ENCODE data around the gene GNAT1. TPM values are rescaled to one million over a fixed set of nuclear protein-coding genes. Genes with fewer than 3 reads are reported as not detected.

The GNAT1 gene
- total and polyA plus RNA-seq, 2 of the 13 experiments (the other 11 are each of a cell fraction or from before 2014, with no cell fraction given), result 0.15 TPM; not detected in 1

DNA sequence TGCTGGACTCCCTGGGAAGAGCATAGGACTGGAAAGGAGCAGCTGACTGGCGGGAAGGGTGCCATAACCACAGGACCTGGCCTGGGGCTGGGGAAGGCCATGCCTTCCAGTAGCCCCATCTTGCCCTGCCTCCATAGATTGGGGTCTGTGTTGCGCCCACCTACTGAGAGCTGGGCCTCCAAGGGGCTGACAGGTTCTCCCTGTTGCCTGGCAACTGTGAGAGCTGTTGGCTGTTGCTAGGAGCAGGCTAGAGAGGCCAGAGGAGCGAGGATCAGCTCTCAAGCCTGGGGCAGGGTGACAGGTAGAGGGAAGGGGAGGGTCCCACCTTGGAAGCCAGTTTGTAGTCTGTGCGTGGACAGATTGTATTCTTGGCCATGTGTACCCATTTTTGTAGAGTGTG, 41.8 kb downstream of the GNAT1 start:
- CTCF ChIA-PET (ENCODE audit: low intra/inter-chr PET ratio, low total read pairs), result no interaction called here
- TF ChIP-seq JDP2 (CRISPR knock-in tag; IDR thresholded peaks at IDR 0.05; ENCODE audit: borderline replicate concordance) (no peak), IKZF5 (CRISPR knock-in tag; IDR thresholded peaks at IDR 0.05) (peak; percentile 51; the same call in 1 of the 2 replicates), RFX1 (IDR thresholded peaks at IDR 0.05) (peak; percentile 73; the same call in 1 of the 2 replicates), KLF16 (CRISPR knock-in tag; IDR thresholded peaks at IDR 0.05) (no peak), RFX3 (CRISPR knock-in tag; IDR thresholded peaks at IDR 0.05) (peak; percentile 56), RFX5 (IDR thresholded peaks at IDR 0.05; ENCODE audit: low read depth, low read length) (0 out of 2 replicates have a peak, but pooled peaks have one; percentile 17), POLR2A (IDR thresholded peaks at IDR 0.05; ENCODE audit: insufficient read depth in 1 of 2, low read depth in 2 of 2, low read length in 2 of 2) (no peak)
- TF ChIP-seq, protein P1, sequence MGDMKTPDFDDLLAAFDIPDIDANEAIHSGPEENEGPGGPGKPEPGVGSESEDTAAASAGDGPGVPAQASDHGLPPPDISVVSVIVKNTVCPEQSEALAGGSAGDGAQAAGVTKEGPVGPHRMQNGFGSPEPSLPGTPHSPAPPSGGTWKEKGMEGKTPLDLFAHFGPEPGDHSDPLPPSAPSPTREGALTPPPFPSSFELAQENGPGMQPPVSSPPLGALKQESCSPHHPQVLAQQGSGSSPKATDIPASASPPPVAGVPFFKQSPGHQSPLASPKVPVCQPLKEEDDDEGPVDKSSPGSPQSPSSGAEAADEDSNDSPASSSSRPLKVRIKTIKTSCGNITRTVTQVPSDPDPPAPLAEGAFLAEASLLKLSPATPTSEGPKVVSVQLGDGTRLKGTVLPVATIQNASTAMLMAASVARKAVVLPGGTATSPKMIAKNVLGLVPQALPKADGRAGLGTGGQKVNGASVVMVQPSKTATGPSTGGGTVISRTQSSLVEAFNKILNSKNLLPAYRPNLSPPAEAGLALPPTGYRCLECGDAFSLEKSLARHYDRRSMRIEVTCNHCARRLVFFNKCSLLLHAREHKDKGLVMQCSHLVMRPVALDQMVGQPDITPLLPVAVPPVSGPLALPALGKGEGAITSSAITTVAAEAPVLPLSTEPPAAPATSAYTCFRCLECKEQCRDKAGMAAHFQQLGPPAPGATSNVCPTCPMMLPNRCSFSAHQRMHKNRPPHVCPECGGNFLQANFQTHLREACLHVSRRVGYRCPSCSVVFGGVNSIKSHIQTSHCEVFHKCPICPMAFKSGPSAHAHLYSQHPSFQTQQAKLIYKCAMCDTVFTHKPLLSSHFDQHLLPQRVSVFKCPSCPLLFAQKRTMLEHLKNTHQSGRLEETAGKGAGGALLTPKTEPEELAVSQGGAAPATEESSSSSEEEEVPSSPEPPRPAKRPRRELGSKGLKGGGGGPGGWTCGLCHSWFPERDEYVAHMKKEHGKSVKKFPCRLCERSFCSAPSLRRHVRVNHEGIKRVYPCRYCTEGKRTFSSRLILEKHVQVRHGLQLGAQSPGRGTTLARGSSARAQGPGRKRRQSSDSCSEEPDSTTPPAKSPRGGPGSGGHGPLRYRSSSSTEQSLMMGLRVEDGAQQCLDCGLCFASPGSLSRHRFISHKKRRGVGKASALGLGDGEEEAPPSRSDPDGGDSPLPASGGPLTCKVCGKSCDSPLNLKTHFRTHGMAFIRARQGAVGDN (CRISPR knock-in tag; IDR thresholded peaks at IDR 0.05), result peak; percentile 10; the same call in 1 of the 2 replicates
- TF ChIP-seq, protein P2, sequence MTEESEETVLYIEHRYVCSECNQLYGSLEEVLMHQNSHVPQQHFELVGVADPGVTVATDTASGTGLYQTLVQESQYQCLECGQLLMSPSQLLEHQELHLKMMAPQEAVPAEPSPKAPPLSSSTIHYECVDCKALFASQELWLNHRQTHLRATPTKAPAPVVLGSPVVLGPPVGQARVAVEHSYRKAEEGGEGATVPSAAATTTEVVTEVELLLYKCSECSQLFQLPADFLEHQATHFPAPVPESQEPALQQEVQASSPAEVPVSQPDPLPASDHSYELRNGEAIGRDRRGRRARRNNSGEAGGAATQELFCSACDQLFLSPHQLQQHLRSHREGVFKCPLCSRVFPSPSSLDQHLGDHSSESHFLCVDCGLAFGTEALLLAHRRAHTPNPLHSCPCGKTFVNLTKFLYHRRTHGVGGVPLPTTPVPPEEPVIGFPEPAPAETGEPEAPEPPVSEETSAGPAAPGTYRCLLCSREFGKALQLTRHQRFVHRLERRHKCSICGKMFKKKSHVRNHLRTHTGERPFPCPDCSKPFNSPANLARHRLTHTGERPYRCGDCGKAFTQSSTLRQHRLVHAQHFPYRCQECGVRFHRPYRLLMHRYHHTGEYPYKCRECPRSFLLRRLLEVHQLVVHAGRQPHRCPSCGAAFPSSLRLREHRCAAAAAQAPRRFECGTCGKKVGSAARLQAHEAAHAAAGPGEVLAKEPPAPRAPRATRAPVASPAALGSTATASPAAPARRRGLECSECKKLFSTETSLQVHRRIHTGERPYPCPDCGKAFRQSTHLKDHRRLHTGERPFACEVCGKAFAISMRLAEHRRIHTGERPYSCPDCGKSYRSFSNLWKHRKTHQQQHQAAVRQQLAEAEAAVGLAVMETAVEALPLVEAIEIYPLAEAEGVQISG (CRISPR knock-in tag; IDR thresholded peaks at IDR 0.05), result peak; percentile 86
- Histone ChIP-seq H3K27me3 (ENCODE audit: control insufficient read depth in 1 of 2, insufficient read depth in 2 of 2, low read length in 2 of 2) (no peaks in the 10 kb centered on the region; a peak in 1 of 5 replicates), H3K27ac (ENCODE audit: extremely low read length, insufficient read depth, low read length) (no peak overlapping the region), H3K79me2 (ENCODE audit: insufficient read depth, low read length) (peaks cover 20% of the 10 kb centered on the region), H2AFZ (ENCODE audit: low read length) (no peak overlapping the region), H3K9ac (ENCODE audit: insufficient read depth, low read depth, low read length) (no peak overlapping the region), H4K20me1 (ENCODE audit: insufficient read depth, low read length) (no peaks in the 10 kb centered on the region), H3K36me3 (replicated peaks in 1 of 2; ENCODE audit: control insufficient read depth in 1 of 2, insufficient read depth in 2 of 2, low read length in 2 of 2) (no peaks in the 10 kb centered on the region; a peak in 1 of 5 replicates), H3K9me3 (ENCODE audit: low read length) (no peaks in the 10 kb centered on the region), H3K4me1 (ENCODE audit: insufficient read depth, low read length) (peaks cover 75% of the 10 kb centered on the region), H3K4me3 (replicated peaks in 1 of 3; ENCODE audit: insufficient read depth in 1 of 3, low read depth in 2 of 3, low read length in 3 of 3) (no peak overlapping the region), H3K4me2 (ENCODE audit: low read depth, low read length) (no peak overlapping the region)
- WGBS (ENCODE audit: low lambda C conversion rate), result 30% methylated on average over 2 of the region's 4 CpGs
- in situ Hi-C loops (cut with HindIII; ENCODE audit: extremely low pct_ligation_motif_present, low pct_unique_long_range_greater_than_20kb), result no loop called here
- ATAC-seq (0 out of 3 replicates have a peak, but pooled peaks have one; percentile 0), DNase-seq (ENCODE audit: low spot score) (no peak), FAIRE-seq (no peak)
- no TSS peak for BruUV-seq (replicated peaks)
- POLR2A ChIA-PET, result interaction anchor here (0.9 to 1.7 kb wide), 6 partner anchors 22 to 38 kb away, joined by 4 to 6 read pairs (median 4); no protein-coding TSS in a partner anchor
- intact Hi-C loops (cut with micrococcal nuclease; ENCODE audit: unreplicated experiment), result no loop called here

Measured in HepG2 (cell line).